Activated CD4-positive, alpha-beta T cell treated with anti-CD3 and anti-CD28 coated beads for 1 hour (primary cell): ENCODE results near the gene ZNF45.
A peak's percentile ranks its signal among the peaks of the same experiment; 100 is the strongest.
"Not testable (repeated sequence)": the region's sequence is repeated elsewhere in the genome, so short reads cannot be mapped to it uniquely, and the experiment has no call there.

ENCODE experiments used
- DNase-seq: peaks from one replicate; pipeline ENCODE4 v3.0.0-alpha.2; 2020

The ZNF45 gene

DNA sequence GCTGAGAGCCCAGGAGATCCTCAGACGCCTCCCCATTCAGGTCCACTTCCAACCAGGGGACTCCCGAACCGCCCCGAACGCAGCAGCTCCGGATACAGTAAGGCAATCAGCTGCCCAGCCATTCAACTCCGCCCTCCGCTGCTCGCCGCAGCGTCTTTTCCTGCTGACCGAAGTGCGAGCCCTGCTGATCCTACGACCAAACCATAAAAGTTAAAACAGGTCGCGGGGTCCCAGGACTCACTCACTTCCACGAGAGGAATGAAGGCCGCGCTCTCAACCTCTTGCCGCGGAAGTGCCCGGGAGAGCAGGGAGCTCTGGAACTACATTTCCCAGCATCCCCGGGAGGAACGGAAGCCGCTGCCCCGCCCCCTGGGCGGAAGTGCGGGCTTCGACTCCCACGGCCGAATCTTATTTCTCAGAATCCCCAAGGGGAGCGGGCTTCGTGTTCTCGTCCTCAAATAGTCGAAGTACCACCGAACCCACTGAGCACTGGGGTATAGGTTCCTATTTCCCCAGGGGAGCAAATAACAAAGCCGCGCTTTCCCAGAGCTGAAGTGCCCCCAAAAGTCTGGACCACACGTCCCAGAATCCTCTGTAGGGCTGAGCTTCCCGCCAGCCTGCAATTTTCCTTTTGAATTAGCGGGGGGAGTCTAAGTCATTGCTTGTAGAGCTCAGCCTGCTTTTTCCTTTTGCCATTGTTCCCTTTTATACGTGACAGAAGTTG is at the start of gene ZNF45:
Gene ZNF45 (minus strand): TSS at position 298 of the 724 bp plus-strand sequence. CDS start 13,097 bp downstream, outside the sequence.
- DNase-seq, result peak; percentile 79

DNA sequence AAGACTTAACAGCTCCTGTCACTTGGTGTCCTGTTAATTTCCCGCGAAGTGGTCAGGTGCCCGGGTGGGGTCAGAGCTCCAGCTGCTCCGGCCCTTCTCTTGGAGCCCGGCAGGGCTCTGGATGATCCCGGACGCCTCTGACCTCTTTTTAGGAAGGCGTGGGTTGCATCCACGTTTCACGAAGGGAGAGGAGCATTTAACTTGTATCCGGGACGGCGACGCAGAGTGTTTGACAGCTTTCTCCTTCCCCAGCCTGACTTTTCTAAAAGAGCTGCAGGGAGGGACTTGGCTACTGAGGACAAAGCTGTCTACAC is 49.6 kb upstream of the ZNF45 start:
- no peak for DNase-seq

DNA sequence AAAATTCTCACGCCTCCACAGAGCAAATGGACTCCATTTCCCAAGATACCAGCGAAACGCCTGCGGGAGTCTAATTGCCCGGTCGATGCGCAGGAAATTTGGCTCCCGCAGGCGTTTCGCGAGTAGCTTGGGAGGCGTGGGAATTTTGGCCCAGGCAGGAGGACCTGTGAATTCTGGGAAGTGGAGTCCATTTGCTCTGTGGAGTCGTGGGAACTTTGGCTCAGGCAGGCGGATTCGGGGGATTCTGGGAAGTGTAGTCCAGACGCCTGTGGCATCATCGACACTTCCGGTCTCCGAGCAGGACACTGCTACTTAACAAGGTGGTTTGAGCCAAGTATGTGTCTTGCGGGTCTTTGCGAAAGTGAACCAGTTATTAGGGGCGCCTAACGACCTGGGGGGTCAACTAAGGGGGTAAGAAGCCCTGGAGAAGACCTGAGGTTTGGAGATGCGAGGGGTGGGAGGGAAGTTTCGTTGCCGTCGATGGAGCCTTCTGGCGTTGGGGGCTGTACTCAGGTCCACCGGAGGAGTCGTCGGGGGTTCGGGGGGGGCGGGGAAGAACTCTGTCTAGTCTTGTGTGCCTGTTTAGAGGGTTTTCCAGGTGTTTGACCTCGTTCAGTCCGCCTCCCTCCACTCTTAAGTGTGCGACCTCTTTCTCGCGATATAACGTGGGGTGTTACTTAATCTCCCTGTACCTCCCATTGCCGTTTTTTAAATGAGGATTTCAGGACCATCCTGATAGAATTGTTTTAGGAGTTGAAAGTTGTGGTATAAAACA is 49.0 kb upstream of the ZNF45 start, which contains the start of gene ZNF155:
Gene ZNF155 (plus strand): TSS at position 277 of the 775 bp plus-strand sequence. CDS start 4,356 bp downstream, outside the sequence.
- DNase-seq, result peak; percentile 53

DNA sequence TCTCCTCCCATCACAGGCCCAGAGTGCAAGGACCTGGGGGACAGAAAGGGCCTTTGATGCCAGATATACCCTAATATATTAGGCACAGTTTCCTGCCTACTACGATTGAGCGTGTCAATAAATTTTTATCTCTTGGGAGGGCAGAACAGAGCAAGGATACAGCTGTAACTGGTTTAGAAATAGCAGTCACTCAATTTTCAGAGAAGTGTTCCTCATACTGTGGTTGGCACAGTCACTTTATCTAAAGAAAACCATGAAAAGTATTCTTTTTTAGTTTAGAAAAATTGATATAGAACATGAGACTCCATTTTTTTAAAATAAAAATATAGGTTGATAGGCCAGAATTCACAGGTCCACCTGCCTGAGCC is 48.4 kb upstream of the ZNF45 start:
- no peak for DNase-seq

DNA sequence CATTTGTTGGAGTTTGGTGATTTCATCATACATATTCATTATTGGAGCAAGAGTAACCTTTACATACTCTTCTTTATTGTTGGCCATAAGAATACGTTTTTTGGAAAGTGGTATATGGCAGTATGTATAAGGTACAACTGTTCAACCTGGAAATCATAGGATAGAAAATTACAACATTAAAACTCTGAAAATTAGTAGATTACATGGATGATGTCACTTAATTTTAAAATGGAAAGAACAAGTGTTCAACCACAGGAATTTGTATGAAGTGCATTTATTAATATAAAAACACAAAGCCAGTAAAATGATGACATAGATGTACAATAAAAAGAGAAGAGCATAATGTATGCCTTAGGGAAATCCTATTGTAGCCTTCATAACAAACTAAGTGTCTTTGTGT is 41.6 kb upstream of the ZNF45 start:
- no peak for DNase-seq

DNA sequence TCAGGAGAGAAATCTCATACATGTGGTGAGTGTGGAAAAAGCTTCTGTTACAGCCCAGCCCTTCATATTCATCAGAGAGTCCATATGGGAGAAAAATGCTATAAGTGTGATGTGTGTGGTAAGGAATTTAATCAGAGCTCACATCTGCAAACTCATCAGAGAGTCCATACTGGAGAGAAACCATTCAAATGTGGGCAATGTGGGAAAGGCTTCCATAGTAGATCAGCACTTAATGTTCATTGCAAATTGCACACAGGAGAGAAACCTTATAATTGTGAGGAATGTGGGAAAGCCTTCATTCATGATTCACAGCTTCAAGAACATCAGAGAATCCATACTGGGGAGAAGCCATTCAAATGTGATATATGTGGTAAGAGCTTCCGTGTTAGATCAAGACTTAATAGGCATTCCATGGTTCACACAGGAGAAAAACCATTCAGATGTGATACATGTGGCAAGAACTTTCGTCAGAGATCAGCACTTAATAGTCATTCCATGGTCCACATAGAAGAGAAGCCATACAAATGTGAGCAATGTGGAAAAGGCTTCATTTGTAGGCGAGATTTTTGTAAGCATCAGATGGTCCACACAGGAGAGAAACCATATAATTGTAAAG is 31.1 kb upstream of the ZNF45 start:
- no peak for DNase-seq

DNA sequence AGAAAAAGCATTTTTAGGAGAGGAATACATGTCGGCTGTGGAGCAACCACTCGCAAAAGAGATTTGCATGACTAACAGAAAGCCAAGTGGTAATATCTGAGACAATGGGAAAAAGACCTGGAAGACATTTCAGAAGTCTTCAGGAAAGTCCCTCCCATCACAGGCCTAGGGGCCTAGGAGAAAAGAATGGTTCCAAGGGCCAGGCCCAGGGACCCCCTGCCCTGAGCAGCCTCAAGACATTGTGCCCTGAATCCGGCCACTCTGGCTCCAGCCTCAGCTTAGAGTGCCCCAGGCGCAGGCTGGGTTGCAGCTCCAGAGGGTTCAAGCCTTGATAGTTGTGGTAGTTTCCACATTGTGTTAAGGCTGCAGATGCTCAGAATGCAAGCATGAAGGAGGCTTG is 25.3 kb upstream of the ZNF45 start:
- no peak for DNase-seq

DNA sequence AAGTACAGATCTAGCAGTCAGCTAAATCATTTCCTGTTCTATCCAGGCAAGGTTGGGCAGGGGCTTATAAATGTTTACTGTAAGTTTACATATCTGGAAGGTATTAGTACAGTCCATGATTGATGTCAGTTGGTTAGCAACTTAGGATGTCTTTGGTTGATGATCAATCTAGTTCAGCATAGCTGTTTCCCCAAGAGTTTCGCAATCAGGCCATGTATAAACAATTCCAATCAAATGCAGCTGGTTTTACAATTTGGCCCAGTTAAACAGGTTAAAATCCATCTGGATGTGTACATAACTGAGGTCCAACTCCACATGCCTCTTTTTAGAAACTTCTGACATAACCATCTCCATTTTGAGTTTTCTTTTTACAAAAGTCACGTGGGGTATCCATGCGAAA is 22.8 kb upstream of the ZNF45 start:
- DNase-seq, result no peak

DNA sequence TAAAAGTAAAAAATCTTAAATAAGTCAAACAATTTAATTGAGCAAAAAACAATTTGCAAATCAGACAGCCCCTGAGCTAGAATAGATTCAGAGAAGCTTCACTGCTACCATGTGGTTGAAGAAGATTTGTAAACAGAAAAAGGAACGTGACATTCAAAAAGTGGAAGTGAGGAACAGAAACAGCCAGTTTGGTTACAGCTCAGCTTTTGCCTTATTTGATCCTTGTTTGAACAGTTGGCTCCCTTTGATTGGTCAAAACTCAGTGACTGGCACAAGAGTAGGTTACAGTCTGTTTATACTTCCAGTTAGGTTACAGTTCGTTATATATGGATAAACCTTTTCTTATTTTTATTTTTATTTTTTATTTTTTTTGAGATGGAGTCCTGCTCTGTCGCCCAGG is 21.7 kb upstream of the ZNF45 start:
- no peak for DNase-seq

DNA sequence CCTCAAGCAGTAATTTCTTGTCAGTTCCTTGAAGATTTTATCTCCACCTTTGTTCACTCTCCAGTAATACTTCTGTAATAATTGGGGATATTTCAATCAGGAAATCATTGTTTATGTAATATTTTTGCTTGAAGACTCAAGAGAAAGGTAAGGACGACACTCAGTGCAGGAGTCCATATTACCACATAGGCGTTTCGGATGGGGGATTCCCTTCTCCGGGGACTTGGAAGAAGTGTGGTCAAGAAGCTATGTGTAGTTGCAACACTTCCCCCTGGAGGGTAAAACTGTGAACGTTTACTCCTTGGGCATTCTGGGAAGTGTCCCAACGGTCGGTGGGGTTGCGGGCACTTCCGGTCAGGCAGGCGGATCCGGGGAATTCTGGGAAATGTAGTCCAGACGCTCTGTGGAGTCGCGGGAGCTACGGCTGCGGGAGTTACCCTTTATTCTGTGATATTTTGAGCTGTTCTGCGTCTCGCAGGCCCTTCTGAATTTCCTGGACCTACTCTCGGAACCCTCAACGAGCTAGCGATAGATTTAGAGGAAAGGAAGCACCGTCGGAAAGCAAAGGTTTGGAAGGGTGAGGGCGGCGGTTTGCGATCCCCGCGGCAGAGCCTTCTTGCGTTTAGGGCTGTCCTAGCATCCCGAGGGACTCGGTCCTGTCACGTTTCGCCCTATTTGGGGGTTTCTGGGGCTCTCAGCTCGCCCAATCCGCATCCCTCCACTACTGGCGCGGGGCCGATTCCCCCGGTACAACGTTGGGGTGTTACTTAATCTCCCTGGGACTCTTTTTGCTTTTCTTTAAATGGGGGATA is 16.0 kb upstream of the ZNF45 start, which contains the start of gene ZNF221:
Gene ZNF221 (plus strand): TSS at position 395 of the 812 bp plus-strand sequence. CDS start 11,499 bp downstream, outside the sequence.
- DNase-seq, result peak; percentile 25

DNA sequence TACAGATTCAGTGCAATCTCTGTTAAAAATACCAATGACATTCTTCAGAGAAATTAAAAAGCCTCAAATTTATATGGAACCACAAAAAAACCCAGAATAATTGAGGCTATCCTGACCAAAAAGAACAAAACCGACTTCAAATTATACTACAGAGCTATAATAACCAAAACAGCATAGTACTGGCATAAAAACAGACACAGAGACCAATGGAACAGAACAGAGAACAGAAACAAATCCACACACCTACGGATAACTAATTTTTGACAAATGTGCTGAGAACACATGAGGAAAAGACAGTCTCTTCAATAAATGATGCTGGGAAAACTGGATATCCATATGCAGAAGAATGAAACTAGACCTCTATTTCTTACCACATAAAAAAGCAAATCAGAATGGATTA is 14.7 kb upstream of the ZNF45 start:
- not testable (repeated sequence) for DNase-seq

DNA sequence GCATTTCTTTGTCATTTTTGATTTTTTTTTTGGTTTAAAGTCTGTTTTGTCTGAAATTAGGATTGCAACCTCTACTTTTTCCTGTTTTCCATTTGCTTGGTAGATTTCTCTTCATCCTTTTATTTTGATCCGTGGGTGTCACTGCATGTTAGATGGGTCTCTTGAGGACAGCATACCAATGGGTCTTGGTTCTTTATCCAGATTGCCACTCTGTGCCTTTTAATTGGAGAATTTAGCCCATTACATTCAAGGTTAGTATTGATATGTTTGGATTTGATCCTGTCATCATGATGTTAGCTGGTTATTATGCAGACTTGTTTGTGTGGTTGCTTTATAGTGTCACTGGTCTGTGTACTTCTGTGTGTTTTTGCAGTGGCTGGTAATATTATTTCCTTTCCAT is 12.3 kb upstream of the ZNF45 start:
- DNase-seq, result not testable (repeated sequence)

DNA sequence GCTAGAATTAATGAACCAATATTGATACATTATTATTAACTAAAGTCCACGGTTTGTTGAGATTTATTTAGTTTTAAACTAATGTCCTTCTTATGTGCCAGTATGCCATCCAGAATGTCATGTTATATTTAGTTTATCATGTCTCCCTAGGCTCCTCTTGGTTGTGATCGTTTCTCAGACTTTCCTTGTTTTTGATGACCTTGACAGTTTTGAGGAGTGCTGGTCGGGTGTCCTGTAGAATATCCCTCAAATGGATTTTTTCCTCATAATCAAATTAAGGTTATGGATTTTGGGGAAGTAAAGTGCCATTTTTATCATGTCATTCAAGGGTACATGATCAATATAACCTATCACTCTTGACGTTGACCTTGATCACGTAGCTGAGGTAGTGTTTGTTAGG is 6.1 kb upstream of the ZNF45 start:
- DNase-seq, result no peak

DNA sequence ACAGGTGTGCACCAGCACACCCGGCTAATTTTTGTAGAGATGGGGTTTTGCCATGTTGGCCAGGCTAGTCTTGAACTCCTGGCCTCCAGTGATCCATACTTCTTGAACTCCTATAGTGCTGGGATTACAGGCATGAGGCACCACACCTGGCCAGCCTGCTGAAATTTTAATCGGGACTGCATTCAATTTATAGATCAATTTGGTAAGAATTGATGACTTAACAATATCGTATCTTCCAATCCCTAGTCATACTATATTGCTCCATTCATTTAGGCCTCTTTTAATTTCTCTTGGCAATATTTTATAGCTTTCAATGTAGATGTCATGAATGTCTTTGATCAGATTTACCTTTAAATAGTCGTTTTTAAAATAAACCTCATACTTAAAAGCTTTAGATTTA is 5.6 kb upstream of the ZNF45 start:
- DNase-seq, result no peak

DNA sequence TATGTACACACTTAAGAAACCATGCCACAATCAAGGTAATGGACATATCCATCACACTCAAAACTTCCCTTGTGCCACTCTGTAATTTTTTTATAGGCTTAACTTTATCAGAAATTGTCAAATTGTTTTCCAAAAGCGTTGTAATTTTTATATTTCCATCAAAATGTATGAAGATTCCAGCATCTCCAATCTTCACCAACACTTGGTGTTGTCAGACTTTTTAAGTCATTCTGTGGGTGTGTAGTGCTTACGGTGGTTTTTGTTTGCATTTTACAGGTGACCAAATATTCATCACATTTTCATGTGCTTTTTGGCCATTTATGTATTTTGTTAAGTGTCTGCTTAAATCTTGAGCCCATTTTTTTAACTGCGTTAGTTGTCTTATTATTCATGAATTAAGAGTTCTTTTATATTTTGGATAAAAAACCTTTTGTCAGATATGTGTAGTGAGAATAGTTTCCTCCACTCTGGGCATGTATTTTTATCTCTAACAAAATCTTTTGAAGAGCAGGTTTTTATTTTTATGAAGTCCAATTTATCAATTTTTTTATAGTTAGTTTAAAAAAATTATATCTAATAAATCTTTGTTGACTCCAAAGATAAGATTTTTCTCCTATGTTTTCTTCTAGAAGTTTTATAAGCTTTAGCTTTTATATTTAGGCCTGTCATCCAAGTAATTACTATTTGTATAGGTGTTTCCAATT is 4.6 kb upstream of the ZNF45 start:
- no peak for DNase-seq

DNA sequence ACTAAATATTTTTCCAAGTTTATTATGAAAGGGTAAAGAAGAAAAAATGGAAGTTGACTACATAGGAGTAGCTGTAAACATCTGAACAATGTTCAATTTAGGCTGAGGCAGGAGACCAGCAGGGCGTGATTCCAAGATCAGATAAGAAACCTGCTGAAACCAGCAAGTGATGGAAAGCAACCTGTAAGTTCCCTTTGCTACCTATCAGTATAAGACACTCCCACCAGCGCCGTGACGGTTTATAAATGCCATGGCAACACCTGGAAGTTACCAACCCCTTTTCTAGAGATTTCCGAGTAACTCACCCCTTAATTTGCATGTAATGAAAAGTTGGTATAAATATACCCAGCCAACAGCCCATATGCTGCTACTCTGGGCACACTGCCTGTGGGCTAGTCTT is 1.1 kb upstream of the ZNF45 start:
- DNase-seq, result no peak

DNA sequence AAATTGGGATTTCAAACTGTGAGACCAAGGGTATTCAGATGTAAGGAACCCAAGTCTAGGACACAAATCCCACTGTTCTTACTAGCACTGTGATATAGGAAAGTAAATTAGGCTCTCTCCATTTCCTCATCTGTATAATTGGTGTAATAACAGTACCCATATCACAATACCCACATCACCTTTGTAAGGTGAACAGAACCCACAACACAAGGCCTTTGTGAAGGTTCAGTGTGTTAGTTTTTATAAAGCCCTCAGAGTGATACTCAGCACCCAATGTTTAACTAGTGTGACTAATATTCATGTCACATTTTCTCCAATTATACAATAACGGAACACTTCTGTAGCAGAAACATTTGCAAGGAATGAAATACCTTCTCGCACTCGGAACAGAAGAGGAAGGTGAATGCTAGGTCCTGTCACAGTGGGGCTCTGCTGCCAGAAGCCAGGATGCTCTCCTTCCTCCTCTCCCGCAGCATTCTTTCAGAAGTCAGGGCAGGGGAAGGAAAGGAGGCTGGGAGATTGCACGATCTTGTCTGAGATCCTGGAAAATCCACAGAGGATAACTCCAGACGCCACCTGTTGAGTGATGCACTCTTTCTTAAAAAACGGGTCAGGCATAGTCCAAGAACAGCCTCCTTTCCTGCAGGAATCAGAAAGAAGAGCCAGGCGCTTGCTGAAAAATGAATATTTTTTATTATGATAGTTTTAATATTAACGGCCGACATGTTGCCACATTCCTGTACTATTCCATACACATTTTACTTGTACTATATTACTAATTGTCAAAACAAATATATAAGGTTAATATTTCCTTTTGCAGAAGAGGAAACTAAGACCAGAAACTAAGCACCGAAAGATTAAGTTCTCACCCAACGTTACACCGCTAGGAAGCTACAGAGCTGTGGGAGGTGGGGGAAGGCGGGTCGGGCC is 762 bp downstream of the ZNF45 start:
- no peak for DNase-seq

DNA sequence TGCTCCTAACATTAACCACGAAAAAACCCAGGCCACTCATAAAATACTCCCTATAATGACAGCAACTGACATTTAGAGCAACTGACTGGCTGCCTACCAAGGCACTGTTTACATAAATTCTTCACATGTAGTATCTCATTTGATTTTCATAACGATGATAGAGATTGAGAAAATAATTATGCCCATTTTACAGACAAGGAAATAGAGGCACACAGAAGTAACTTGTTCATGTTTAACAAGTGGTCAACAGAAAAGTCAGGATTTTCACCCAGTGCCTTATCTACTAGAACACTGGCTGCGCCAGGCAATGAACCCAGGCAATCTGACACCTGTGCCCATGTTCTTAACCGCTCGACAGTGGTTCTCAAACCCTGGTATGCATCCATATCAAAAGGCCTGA is 6.3 kb downstream of the ZNF45 start:
- no peak for DNase-seq

DNA sequence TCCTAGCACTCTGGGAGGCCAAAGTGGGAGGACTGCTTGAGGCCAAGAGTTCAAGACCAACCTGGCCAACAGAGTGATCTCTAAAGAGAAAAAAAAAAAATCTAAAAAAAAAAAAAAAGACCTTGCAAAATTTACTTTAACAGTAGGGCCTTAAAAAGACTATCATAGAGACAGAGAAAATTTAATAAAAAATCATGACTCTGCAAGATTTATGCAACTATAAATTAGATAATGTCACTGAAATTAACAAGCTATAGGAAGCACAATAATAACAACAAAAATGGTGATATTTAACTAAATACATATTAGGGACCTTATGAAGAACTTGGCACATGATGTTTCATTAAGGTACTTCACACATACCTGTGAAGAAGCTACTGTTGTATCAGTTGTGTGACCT is 11.2 kb downstream of the ZNF45 start:
- no peak for DNase-seq

DNA sequence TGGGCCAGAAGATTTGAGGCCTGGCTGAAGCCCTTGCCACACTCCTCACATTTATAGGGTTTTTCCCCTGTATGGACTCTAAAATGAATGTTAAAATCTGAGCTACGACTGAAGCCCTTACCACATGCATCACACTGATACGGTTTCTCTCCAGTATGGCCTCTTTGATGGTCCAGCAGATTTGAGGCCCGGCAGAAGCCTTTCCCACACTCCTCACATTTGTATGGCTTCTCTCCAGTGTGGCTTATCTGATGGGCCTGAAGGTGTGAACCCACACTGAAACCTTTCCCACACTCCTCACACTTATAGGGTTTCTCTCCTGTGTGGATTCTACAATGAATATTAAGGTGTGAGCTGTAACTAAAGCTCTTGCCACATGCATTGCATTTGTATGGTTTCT is 21.0 kb downstream of the ZNF45 start:
- DNase-seq, result no peak

DNA sequence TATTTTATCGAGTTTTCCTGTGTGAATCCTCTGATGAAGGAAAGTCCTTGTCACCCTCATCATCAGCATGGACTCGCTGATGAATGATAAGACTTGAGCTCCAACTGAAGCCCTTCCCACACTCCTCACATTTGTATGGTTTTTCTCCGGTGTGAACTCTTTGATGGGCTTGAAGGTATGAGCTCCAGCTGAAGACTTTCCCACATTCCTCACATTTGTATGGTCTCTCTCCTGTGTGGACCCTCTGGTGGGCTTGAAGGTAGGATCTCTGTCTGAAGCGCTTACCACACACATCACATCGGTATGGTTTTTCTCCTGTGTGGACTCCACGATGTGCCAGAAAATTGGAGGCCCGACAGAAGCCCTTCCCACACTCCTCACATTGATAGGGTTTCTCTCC is 21.7 kb downstream of the ZNF45 start:
- DNase-seq, result no peak
